Measurements from ENCODE around the gene PDZD4. TPM values are rescaled to one million over a fixed set of nuclear protein-coding genes. Genes with fewer than 3 reads are reported as not detected.

The PDZD4 gene
- total and polyA plus RNA-seq, 2 experiments from 2014 or later, result 30.5 to 230 TPM

- Histone ChIP-seq H3K27ac (ENCODE audit: low read depth) (no peak overlapping the region), H3F3A (replicated peaks; ENCODE audit: low read depth) (no peaks in the 10 kb centered on the region), H2AFZ (no peak overlapping the region), H3K4me1 (ENCODE audit: insufficient read depth) (no peaks in the 10 kb centered on the region; the same call in 1 of the 2 replicates), H3K4me2 (no peak overlapping the region), H3K79me2 (replicated peaks; ENCODE audit: insufficient read depth) (no peaks in the 10 kb centered on the region), H3K4me3 (no peak overlapping the region), H3K9me2 (ENCODE audit: insufficient read depth) (no peaks in the 10 kb centered on the region), H4K20me1 (replicated peaks; ENCODE audit: insufficient read depth) (no peaks in the 10 kb centered on the region), H3K27me3 (ENCODE audit: insufficient read depth) (no peaks in the 10 kb centered on the region), H3K36me3 (ENCODE audit: insufficient read depth) (no peaks in the 10 kb centered on the region)
- H3K36me3 Mint-ChIP-seq (ENCODE audit: low read depth), result peaks cover 19% of the 10 kb centered on the region
- DNase-seq (ENCODE audit: low spot score) (no peak), ATAC-seq (no peak)
- H3K27ac Mint-ChIP-seq, result no peak overlapping the region
- H3K9me3 Mint-ChIP-seq, result no peaks in the 10 kb centered on the region
- H3K4me1 Mint-ChIP-seq, result peaks cover 14% of the 10 kb centered on the region
- TF ChIP-seq EZH2 (IDR thresholded peaks at IDR 0.05; ENCODE audit: low read depth, unreplicated experiment) (no peak), JUNB (IDR thresholded peaks at IDR 0.05; ENCODE audit: unreplicated experiment) (no peak), ETS1 (IDR thresholded peaks at IDR 0.05) (no peak), POLR2AphosphoS5 (IDR thresholded peaks at IDR 0.05; ENCODE audit: low read depth) (no peak), NANOG (IDR thresholded peaks at IDR 0.05; ENCODE audit: borderline replicate concordance) (no peak), CTCF (conservative IDR thresholded peaks at IDR 0.05; ENCODE audit: low read depth in 2 of 2) (no peak), REST (IDR thresholded peaks at IDR 0.05; ENCODE audit: unreplicated experiment) (no peak), STAT1 (IDR thresholded peaks at IDR 0.05; ENCODE audit: unreplicated experiment) (no peak), EZH2phosphoT487 (IDR thresholded peaks at IDR 0.05; ENCODE audit: unreplicated experiment) (no peak), ZNF114 (CRISPR knock-in tag; IDR thresholded peaks at IDR 0.05) (no peak), ZNF462 (CRISPR knock-in tag; IDR thresholded peaks at IDR 0.05) (no peak), CREB1 (CRISPR knock-in tag; IDR thresholded peaks at IDR 0.05; ENCODE audit: low read depth) (no peak), ZNF331 (CRISPR knock-in tag; IDR thresholded peaks at IDR 0.05; ENCODE audit: low read depth) (no peak)
- H3K27me3 Mint-ChIP-seq (ENCODE audit: insufficient read depth, low read depth, poor library complexity), result peaks cover 4% of the 10 kb centered on the region
- H3K4me3 Mint-ChIP-seq, result no peak overlapping the region
Measured at GRCh38 chrX:153867139-153867538, 36.8 kb upstream of the PDZD4 start.

Measured in GM23338 (cell line).